Karpas-422 (cell line): ENCODE data around the gene ASB6. TPM values are rescaled to one million over a fixed set of nuclear protein-coding genes. Genes with fewer than 3 reads are reported as not detected.

Source experiments
- DNase-seq: peaks from one replicate; pipeline ENCODE4 v3.0.0-alpha.2; 2015
- H2AFZ ChIP-seq: fragments of 200-600 bp; sonication (generic); 2 replicates; pipeline ENCODE4 v1.6.1; 2014; ENCODE audit warnings: antibody characterized with exemption, low read length, mixed read lengths
- H3K27ac ChIP-seq: fragments of 200-600 bp; sonication (generic); 2 replicates; pipeline ENCODE4 v1.5.1; 2014; ENCODE audit warnings: mild to moderate bottlenecking, low read length, moderate library complexity
- H3K27me3 ChIP-seq: fragments of 200-600 bp; sonication (generic); 2 replicates; pipeline ENCODE4 v1.6.1; 2014; ENCODE audit warnings: low read length, mixed read lengths
- H3K36me3 ChIP-seq: fragments of 200-600 bp; sonication (generic); 2 replicates; pipeline ENCODE4 v1.6.1; 2014; ENCODE audit warnings: low read length, mixed read lengths; ENCODE audit not compliant: insufficient read depth
- H3K4me1 ChIP-seq: fragments of 200-600 bp; sonication (generic); 2 replicates; pipeline ENCODE4 v1.6.1; 2014; ENCODE audit warnings: mild to moderate bottlenecking, low read length, mixed read lengths
- H3K4me2 ChIP-seq: fragments of 200-600 bp; sonication (generic); 2 replicates; pipeline ENCODE4 v1.6.1; 2014; ENCODE audit warnings: low read length, low read depth, mild to moderate bottlenecking; ENCODE audit not compliant: poor library complexity, severe bottlenecking
- H3K4me3 ChIP-seq: fragments of 200-600 bp; sonication (generic); 2 replicates; pipeline ENCODE4 v1.5.1; 2014; ENCODE audit warnings: mild to moderate bottlenecking, antibody characterized with exemption, low read length, mixed read lengths
- H3K79me2 ChIP-seq: fragments of 200-600 bp; sonication (generic); 2 replicates; pipeline ENCODE4 v1.6.1; 2014; ENCODE audit warnings: mild to moderate bottlenecking, low read length, mixed read lengths
- H3K9ac ChIP-seq: fragments of 200-600 bp; sonication (generic); 2 replicates; pipeline ENCODE4 v1.6.0; 2014; ENCODE audit warnings: low read length
- H3K9me2 ChIP-seq: fragments of 200-600 bp; sonication (generic), shearing (Covaris generic); replicated peaks from 2 replicates; pipeline ENCODE4 v1.6.0; 2014; ENCODE audit warnings: mild to moderate bottlenecking, low read length, moderate library complexity; ENCODE audit not compliant: insufficient read depth
- H3K9me3 ChIP-seq: fragments of 300-700, 200-600 bp; sonication (generic); 2 replicates; pipeline ENCODE4 v1.6.1; 2014; ENCODE audit warnings: low read length, mixed read lengths
- H4K20me1 ChIP-seq: fragments of 200-600 bp; sonication (generic); 2 replicates; pipeline ENCODE4 v1.6.1; 2014; ENCODE audit warnings: mild to moderate bottlenecking, antibody characterized with exemption, low read length, low read depth; ENCODE audit not compliant: insufficient read depth
- total RNA-seq: library from RNA; depleted of rRNA; stranded (reverse); fragments of >200 nt; shearing (Covaris generic); gene quantifications from 2 replicates; pipeline ENCODE4 v1.2.3, GENCODE V29; 2014; ENCODE audit warnings: low replicate concordance

ASB6 gene
- total RNA-seq, 1 experiment from 2014 or later: 10.6 TPM

- Histone ChIP-seq H3K9ac (no peak overlapping the region), H3K27me3 (no peaks in the 10 kb centered on the region), H3K79me2 (no peaks in the 10 kb centered on the region), H3K4me2 (no peak overlapping the region), H2AFZ (no peak overlapping the region), H3K9me2 (no peaks in the 10 kb centered on the region), H3K36me3 (no peaks in the 10 kb centered on the region), H3K9me3 (no peaks in the 10 kb centered on the region), H3K27ac (no peak overlapping the region), H4K20me1 (no peaks in the 10 kb centered on the region), H3K4me1 (no peaks in the 10 kb centered on the region), H3K4me3 (no peak overlapping the region)
- DNase-seq: no peak
Measured at GRCh38 chr9:129681924-129682323, 40.0 kb upstream of the ASB6 start.

GRCh38 chr9:129679537-129679936 is 37.6 kb upstream of the ASB6 start:
- Histone ChIP-seq H3K27ac (no peak overlapping the region), H4K20me1 (no peaks in the 10 kb centered on the region), H2AFZ (no peak overlapping the region), H3K4me3 (no peak overlapping the region), H3K9me2 (no peaks in the 10 kb centered on the region), H3K9ac (no peak overlapping the region), H3K4me1 (no peaks in the 10 kb centered on the region), H3K36me3 (no peaks in the 10 kb centered on the region), H3K4me2 (no peak overlapping the region), H3K9me3 (no peaks in the 10 kb centered on the region), H3K79me2 (no peaks in the 10 kb centered on the region), H3K27me3 (no peaks in the 10 kb centered on the region)
- DNase-seq: no peak

GRCh38 chr9:129678844-129679243 is 36.9 kb upstream of the ASB6 start:
- Histone ChIP-seq H3K9me3 (no peaks in the 10 kb centered on the region), H3K27me3 (no peaks in the 10 kb centered on the region), H2AFZ (no peak overlapping the region), H3K4me3 (no peak overlapping the region), H3K27ac (no peak overlapping the region), H3K36me3 (no peaks in the 10 kb centered on the region), H3K9ac (no peak overlapping the region), H3K9me2 (no peaks in the 10 kb centered on the region), H3K4me2 (no peak overlapping the region), H3K4me1 (no peaks in the 10 kb centered on the region), H4K20me1 (no peaks in the 10 kb centered on the region), H3K79me2 (no peaks in the 10 kb centered on the region)
- DNase-seq: no peak

GRCh38 chr9:129677456-129677855 is 35.5 kb upstream of the ASB6 start:
- Histone ChIP-seq H3K36me3 (no peaks in the 10 kb centered on the region), H3K4me1 (no peaks in the 10 kb centered on the region), H3K4me3 (no peak overlapping the region), H3K9ac (no peak overlapping the region), H3K9me2 (no peaks in the 10 kb centered on the region), H3K4me2 (no peak overlapping the region), H3K9me3 (no peaks in the 10 kb centered on the region), H3K27me3 (no peaks in the 10 kb centered on the region), H4K20me1 (no peaks in the 10 kb centered on the region), H2AFZ (no peak overlapping the region), H3K27ac (no peak overlapping the region), H3K79me2 (no peaks in the 10 kb centered on the region)
- DNase-seq: no peak

GRCh38 chr9:129676975-129677374 is 35.0 kb upstream of the ASB6 start:
- no peak overlapping the region for H3K27ac ChIP-seq
- no peaks in the 10 kb centered on the region for H3K27me3 ChIP-seq
- no peak overlapping the region for H3K4me2 ChIP-seq
- no peaks in the 10 kb centered on the region for H3K4me1 ChIP-seq
- no peaks in the 10 kb centered on the region for H3K9me3 ChIP-seq
- no peaks in the 10 kb centered on the region for H4K20me1 ChIP-seq
- no peaks in the 10 kb centered on the region for H3K9me2 ChIP-seq
- no peak overlapping the region for H3K9ac ChIP-seq
- no peaks in the 10 kb centered on the region for H3K79me2 ChIP-seq
- no peaks in the 10 kb centered on the region for H3K36me3 ChIP-seq
- no peak overlapping the region for H2AFZ ChIP-seq
- DNase-seq: no peak
- H3K4me3 ChIP-seq: no peak overlapping the region

GRCh38 chr9:129676287-129676686 is 34.3 kb upstream of the ASB6 start:
- no peaks in the 10 kb centered on the region for H3K4me1 ChIP-seq
- no peaks in the 10 kb centered on the region for H4K20me1 ChIP-seq
- H3K79me2 ChIP-seq: no peaks in the 10 kb centered on the region
- H3K9me3 ChIP-seq: no peaks in the 10 kb centered on the region
- no peak overlapping the region for H2AFZ ChIP-seq
- H3K4me2 ChIP-seq: no peak overlapping the region
- H3K27me3 ChIP-seq: no peaks in the 10 kb centered on the region
- H3K27ac ChIP-seq: no peak overlapping the region
- H3K9ac ChIP-seq: no peak overlapping the region
- no peaks in the 10 kb centered on the region for H3K9me2 ChIP-seq
- no peak overlapping the region for H3K4me3 ChIP-seq
- H3K36me3 ChIP-seq: no peaks in the 10 kb centered on the region
- DNase-seq: no peak

GRCh38 chr9:129675620-129676019 is 33.7 kb upstream of the ASB6 start:
- Histone ChIP-seq H3K9me2 (no peaks in the 10 kb centered on the region), H3K79me2 (no peaks in the 10 kb centered on the region), H3K27ac (no peak overlapping the region), H3K4me3 (no peak overlapping the region), H3K27me3 (no peaks in the 10 kb centered on the region), H3K4me1 (no peaks in the 10 kb centered on the region), H2AFZ (no peak overlapping the region), H3K9me3 (no peaks in the 10 kb centered on the region), H4K20me1 (no peaks in the 10 kb centered on the region), H3K9ac (no peak overlapping the region), H3K4me2 (no peak overlapping the region), H3K36me3 (no peaks in the 10 kb centered on the region)
- no peak for DNase-seq

- no peaks in the 10 kb centered on the region for H3K36me3 ChIP-seq
- no peak overlapping the region for H3K4me3 ChIP-seq
- H3K4me1 ChIP-seq: no peaks in the 10 kb centered on the region
- no peaks in the 10 kb centered on the region for H4K20me1 ChIP-seq
- no peak overlapping the region for H2AFZ ChIP-seq
- H3K9me3 ChIP-seq: no peaks in the 10 kb centered on the region
- H3K27ac ChIP-seq: no peak overlapping the region
- no peaks in the 10 kb centered on the region for H3K9me2 ChIP-seq
- H3K79me2 ChIP-seq: no peaks in the 10 kb centered on the region
- no peaks in the 10 kb centered on the region for H3K27me3 ChIP-seq
- DNase-seq: no peak
- no peak overlapping the region for H3K9ac ChIP-seq
- no peak overlapping the region for H3K4me2 ChIP-seq
Measured at GRCh38 chr9:129674229-129674628, 32.3 kb upstream of the ASB6 start.

GRCh38 chr9:129673602-129674001 is 31.7 kb upstream of the ASB6 start:
- H3K79me2 ChIP-seq: no peaks in the 10 kb centered on the region
- H4K20me1 ChIP-seq: no peaks in the 10 kb centered on the region
- H3K4me1 ChIP-seq: no peaks in the 10 kb centered on the region
- H3K27ac ChIP-seq: no peak overlapping the region
- H3K9ac ChIP-seq: no peak overlapping the region
- H3K9me2 ChIP-seq: no peaks in the 10 kb centered on the region
- H2AFZ ChIP-seq: no peak overlapping the region
- H3K4me2 ChIP-seq: no peak overlapping the region
- no peak for DNase-seq
- no peaks in the 10 kb centered on the region for H3K9me3 ChIP-seq
- no peaks in the 10 kb centered on the region for H3K36me3 ChIP-seq
- no peak overlapping the region for H3K4me3 ChIP-seq
- no peaks in the 10 kb centered on the region for H3K27me3 ChIP-seq
